ENCODE data around the gene BLOC1S5.

The BLOC1S5 gene

DNA sequence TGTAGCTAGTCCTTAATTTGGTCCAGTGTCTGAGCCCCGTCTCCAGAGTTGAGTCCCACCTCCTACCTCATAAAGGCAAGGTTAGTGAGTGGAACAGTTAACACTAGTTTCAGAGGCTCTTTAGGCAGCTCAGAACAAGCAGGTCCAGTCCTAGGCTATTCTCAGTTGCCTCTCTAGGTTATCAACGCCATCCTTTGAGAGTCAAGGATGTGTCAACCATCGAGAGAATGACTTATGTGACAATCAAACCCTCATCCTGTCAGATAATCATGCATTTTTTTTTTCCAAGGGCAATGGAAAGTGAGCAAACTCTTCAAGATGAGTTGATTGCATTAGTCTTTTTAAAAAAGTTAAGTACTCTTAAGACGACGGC, 89.6 kb downstream of the BLOC1S5 start:
- TF ChIP-seq, protein P1, sequence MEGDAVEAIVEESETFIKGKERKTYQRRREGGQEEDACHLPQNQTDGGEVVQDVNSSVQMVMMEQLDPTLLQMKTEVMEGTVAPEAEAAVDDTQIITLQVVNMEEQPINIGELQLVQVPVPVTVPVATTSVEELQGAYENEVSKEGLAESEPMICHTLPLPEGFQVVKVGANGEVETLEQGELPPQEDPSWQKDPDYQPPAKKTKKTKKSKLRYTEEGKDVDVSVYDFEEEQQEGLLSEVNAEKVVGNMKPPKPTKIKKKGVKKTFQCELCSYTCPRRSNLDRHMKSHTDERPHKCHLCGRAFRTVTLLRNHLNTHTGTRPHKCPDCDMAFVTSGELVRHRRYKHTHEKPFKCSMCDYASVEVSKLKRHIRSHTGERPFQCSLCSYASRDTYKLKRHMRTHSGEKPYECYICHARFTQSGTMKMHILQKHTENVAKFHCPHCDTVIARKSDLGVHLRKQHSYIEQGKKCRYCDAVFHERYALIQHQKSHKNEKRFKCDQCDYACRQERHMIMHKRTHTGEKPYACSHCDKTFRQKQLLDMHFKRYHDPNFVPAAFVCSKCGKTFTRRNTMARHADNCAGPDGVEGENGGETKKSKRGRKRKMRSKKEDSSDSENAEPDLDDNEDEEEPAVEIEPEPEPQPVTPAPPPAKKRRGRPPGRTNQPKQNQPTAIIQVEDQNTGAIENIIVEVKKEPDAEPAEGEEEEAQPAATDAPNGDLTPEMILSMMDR (IDR thresholded peaks at IDR 0.05; ENCODE audit: low read depth, low read length, missing control alignments) = no peak
- no peak for DNase-seq (ENCODE audit: extremely low read depth, low read depth)
- no peak overlapping the region for H3K4me3 ChIP-seq (replicated peaks; ENCODE audit: low read depth, low read length)

DNA sequence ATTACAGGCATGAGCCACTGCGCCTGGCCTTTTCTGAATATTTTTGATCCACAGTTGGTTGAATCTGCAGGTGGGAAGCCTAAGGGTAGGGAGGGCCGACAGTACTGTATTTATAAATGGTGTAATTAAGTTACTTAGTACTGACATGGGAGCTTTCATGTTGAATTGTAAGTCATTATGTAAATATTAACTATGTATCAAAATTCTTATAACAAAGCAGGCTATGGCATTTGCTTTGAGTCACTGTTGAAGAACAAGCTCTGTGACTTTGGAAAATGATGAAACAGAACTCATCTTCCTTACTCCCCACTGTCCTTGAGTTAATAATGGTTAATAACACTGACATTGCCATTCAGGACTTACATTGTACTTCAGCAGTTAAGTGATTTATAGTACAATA, 90.6 kb downstream of the BLOC1S5 start:
- DNase-seq (ENCODE audit: extremely low read depth, low read depth) = no peak
- TF ChIP-seq, protein P1 (IDR thresholded peaks at IDR 0.05; ENCODE audit: low read depth, low read length, missing control alignments) = no peak
- no peak overlapping the region for H3K4me3 ChIP-seq (replicated peaks; ENCODE audit: low read depth, low read length)

DNA sequence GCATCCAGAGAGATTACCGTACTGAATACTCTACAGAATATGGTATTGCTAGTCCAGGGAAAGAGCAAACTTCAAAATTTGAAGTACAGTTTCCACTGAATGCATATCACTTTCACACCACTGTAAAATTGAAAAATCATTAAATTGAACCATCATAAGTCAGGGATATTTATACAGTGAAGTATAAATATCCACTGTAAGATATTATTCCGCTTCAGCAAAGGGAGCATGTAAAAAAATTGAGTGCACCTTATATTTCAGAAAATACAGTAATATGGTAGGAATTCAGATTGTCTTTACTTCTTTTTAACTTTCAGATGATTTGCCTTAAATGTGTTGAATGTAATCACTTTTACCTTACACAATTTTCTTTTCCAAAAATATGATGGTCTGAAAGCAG, 92.7 kb downstream of the BLOC1S5 start:
- TF ChIP-seq, protein P1 (IDR thresholded peaks at IDR 0.05; ENCODE audit: low read depth, low read length, missing control alignments) = no peak
- no peak overlapping the region for H3K4me3 ChIP-seq (replicated peaks; ENCODE audit: low read depth, low read length)
- DNase-seq (ENCODE audit: extremely low read depth, low read depth) = no peak

DNA sequence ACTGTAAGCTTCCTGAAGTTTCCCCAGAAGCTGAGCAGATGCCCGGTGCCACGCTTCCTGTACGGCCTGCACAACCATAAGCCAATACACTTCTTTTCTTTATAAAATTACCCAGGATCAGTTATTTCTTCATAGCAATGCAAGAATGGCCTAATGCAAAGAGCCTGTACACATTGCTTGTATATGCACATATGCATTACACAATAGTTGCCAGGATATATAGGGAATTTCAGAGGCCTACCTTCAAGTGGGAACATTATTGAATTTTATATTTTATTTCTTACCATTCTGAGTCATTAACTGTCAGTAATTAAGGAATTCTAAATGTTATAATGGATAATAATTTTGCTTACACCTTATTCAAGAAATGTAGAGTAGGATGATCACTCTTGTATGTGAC, 93.6 kb downstream of the BLOC1S5 start:
- H3K4me3 ChIP-seq (replicated peaks; ENCODE audit: low read depth, low read length) = no peak overlapping the region
- TF ChIP-seq, protein P1 (IDR thresholded peaks at IDR 0.05; ENCODE audit: low read depth, low read length, missing control alignments) = no peak
- DNase-seq (ENCODE audit: extremely low read depth, low read depth) = no peak

Data from HFF-Myc (cell line).